NT2/D1 (cell line): ENCODE measurements around the gene TCP11L1.
"Not testable (repeated sequence)": the region's sequence is repeated elsewhere in the genome, so short reads cannot be mapped to it uniquely, and the experiment has no call there.

Experiments used
- DNase-seq: peaks from one replicate; pipeline ENCODE4 v3.0.0-alpha.2; 2011; ENCODE audit warnings: low read depth, low spot score
- H3K27me3 ChIP-seq: 2 replicates; pipeline ENCODE4 v1.6.0; 2011; ENCODE audit warnings: mild to moderate bottlenecking; ENCODE audit not compliant: insufficient read length, insufficient read depth
- H3K36me3 ChIP-seq: 2 replicates; pipeline ENCODE4 v1.6.1; 2011; ENCODE audit warnings: mild to moderate bottlenecking, low read length, mixed read lengths; ENCODE audit not compliant: insufficient read depth, insufficient read length
- H3K4me1 ChIP-seq: 2 replicates; pipeline ENCODE4 v1.5.1; 2011; ENCODE audit not compliant: insufficient read depth, insufficient read length
- H3K4me3 ChIP-seq: 2 replicates; pipeline ENCODE4 v1.5.1; 2011; ENCODE audit warnings: low read depth; ENCODE audit not compliant: insufficient read length
- H3K9ac ChIP-seq: 2 replicates; pipeline ENCODE4 v1.6.0; 2011; ENCODE audit warnings: low read depth; ENCODE audit not compliant: insufficient read length
- H3K9me3 ChIP-seq: 2 replicates; pipeline ENCODE4 v1.5.1; 2011; ENCODE audit warnings: mild to moderate bottlenecking, low read length; ENCODE audit not compliant: insufficient read depth
- SUZ12 ChIP-seq: IDR thresholded peaks from 2 replicates; pipeline ENCODE4 v1.6.1; 2011; ENCODE audit not compliant: insufficient read length, insufficient read depth; ENCODE audit errors: extremely low read depth
- YY1 ChIP-seq: IDR thresholded peaks from 2 replicates; pipeline ENCODE4 v1.6.1; 2011; ENCODE audit not compliant: insufficient read length, insufficient read depth
- ZNF274 ChIP-seq: IDR thresholded peaks from 2 replicates; pipeline ENCODE4 v1.6.1; 2011; ENCODE audit warnings: mild to moderate bottlenecking, low read depth, low read length

TCP11L1 gene

DNA sequence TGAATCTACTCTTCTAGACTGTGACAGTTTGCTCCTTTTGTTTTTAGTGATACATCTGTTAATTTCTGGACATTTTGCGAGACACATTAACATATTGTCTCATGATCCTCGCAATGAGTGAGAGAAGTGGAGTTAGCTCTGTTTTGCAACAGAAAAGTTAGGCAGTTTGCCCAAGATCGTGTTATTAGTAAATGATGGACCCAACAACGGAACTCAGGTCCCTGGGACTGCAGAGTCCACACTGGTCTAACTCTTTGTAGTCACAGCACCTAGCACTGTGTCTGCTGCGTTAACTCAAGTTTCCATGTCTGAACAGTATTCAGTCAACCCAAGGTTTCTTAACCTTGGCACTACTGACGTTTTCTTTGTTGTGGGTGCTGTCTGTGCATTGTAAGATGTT, 20.5 kb upstream of the TCP11L1 start:
- H3K9ac ChIP-seq = no peak overlapping the region
- no peaks in the 10 kb centered on the region for H3K36me3 ChIP-seq
- TF ChIP-seq SUZ12 (no peak), ZNF274 (no peak), YY1 (no peak)
- H3K27me3 ChIP-seq = peaks cover 8% of the 10 kb centered on the region
- no peaks in the 10 kb centered on the region for H3K9me3 ChIP-seq
- no peaks in the 10 kb centered on the region for H3K4me1 ChIP-seq
- DNase-seq = no peak
- H3K4me3 ChIP-seq = no peak overlapping the region

DNA sequence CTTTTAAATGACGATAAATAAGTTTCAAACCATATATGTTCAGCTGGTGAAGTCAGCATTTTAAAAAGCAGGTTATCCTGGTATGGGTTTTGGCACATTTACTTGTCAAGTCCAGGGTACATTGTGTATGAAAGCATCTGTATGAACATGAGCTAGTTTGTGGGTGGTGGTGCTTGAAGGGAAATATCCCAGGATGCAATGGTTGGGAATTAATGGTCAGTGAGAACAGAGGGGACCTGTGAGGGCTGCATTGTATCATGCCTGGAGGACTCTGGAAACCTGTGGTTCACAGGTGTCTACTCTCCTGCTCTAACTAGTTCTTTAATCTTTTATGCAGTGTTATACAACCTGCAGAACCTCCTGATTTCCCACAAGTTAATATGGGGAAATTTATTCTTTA, 17.9 kb upstream of the TCP11L1 start:
- DNase-seq = no peak
- Histone ChIP-seq H3K27me3 (peaks cover 4% of the 10 kb centered on the region), H3K4me1 (no peaks in the 10 kb centered on the region), H3K9ac (no peak overlapping the region), H3K4me3 (no peak overlapping the region), H3K9me3 (no peaks in the 10 kb centered on the region), H3K36me3 (no peaks in the 10 kb centered on the region)
- TF ChIP-seq ZNF274 (no peak), YY1 (no peak), SUZ12 (no peak)

DNA sequence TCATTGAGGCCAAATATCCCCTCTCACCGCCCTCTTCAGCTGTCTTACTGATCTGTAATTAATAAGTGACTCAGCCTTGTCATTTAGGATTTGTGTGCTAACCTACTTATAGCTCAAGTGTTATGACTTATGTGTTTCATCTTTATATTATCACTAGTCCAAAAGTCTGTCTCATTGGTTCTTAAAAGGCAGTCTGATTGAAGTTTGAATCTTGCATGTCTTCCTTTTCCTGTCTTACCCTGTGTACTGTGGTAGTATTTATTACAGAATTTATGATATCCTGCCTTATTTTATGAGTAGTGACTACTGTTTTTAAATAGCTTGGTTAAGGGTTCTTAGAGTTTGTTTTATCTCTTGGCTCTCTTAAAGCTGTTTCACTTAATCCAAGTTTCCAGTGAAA, 17.4 kb upstream of the TCP11L1 start:
- no peak for TF ChIP-seq YY1
- no peak for TF ChIP-seq ZNF274
- TF ChIP-seq SUZ12 = no peak
- H3K36me3 ChIP-seq = no peaks in the 10 kb centered on the region
- no peaks in the 10 kb centered on the region for H3K27me3 ChIP-seq
- H3K4me1 ChIP-seq = no peaks in the 10 kb centered on the region
- H3K9ac ChIP-seq = no peak overlapping the region
- H3K4me3 ChIP-seq = no peak overlapping the region
- H3K9me3 ChIP-seq = no peaks in the 10 kb centered on the region
- DNase-seq = no peak

DNA sequence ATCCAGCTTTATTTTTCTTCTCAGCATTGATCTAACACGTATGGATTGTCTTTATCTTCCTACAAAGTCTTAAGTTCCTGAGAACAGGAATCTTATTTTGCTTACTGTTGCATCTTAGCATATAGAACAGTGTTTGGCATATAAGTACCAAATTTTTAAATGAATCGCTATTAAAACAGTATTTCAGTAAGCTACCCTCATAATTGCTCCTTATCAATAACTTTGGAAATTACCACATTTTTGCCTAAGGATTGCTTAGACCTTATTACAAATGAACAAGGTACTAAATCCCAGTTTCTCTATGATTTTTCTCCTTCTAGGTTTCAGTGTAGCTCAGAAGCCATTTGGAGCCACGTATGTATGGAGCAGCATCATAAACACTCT, 14.0 kb upstream of the TCP11L1 start:
- Histone ChIP-seq H3K4me3 (no peak overlapping the region), H3K36me3 (no peaks in the 10 kb centered on the region), H3K9ac (no peak overlapping the region), H3K9me3 (no peaks in the 10 kb centered on the region), H3K4me1 (no peaks in the 10 kb centered on the region), H3K27me3 (no peaks in the 10 kb centered on the region)
- DNase-seq = no peak
- TF ChIP-seq SUZ12 (no peak), ZNF274 (no peak), YY1 (no peak)

DNA sequence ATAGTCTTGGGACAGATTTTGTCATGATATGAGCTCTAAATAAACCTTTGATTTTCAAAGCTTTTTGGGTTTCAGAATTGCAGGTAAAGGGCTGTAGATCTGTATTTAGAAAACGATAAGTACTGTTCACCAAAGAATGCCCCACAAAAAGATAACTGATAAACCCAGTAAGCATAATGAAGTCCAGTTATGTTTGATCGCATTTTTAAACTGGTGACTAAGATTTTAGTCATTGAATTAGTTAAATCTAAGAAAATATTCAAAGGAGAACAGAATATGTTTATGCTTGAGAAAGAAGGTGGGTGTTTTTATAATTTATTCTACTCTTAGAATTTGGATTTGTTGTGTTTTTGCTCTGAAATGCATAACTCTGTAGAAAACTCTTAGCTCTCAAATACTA, 12.1 kb upstream of the TCP11L1 start:
- Histone ChIP-seq H3K27me3 (no peaks in the 10 kb centered on the region), H3K4me1 (no peaks in the 10 kb centered on the region), H3K9me3 (no peaks in the 10 kb centered on the region), H3K36me3 (no peaks in the 10 kb centered on the region), H3K4me3 (no peak overlapping the region), H3K9ac (no peak overlapping the region)
- no peak for TF ChIP-seq YY1
- no peak for TF ChIP-seq SUZ12
- no peak for TF ChIP-seq ZNF274
- no peak for DNase-seq

DNA sequence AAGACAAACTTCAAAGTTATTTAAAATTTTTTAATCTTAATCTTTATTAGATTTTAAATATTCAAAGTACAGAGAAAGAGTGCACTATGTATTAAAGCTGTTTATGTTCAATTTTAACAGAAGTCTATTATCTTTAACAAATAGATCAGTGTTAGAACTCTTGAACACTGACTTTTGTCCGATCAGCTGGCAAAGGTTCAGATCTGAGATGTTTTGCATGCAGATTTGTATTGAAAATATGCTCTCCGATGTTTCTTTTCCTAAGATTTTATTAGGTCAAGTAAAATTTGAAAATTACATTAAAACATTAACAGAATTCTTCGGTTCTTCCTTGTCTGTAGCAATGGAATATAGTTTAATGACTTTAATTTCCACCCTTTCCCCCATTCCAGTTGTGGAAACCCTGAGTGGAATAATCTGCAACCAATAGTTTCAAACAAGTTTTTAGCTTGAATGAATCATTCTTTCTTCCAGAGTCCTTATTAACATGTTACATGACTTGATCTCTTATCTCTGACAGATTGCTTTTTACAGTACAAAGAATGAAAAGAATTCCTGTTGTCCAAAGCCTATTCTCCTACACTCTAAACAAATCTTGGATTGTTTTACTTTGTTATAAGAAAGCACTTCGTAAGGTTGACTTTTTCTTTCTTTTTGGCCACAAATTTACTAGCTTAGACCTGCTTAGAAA, 11.4 kb upstream of the TCP11L1 start:
- Histone ChIP-seq H3K27me3 (no peaks in the 10 kb centered on the region), H3K36me3 (no peaks in the 10 kb centered on the region), H3K9me3 (no peaks in the 10 kb centered on the region), H3K4me1 (no peaks in the 10 kb centered on the region), H3K4me3 (no peak overlapping the region), H3K9ac (no peak overlapping the region)
- no peak for DNase-seq
- no peak for TF ChIP-seq SUZ12
- TF ChIP-seq YY1 = no peak
- no peak for TF ChIP-seq ZNF274

DNA sequence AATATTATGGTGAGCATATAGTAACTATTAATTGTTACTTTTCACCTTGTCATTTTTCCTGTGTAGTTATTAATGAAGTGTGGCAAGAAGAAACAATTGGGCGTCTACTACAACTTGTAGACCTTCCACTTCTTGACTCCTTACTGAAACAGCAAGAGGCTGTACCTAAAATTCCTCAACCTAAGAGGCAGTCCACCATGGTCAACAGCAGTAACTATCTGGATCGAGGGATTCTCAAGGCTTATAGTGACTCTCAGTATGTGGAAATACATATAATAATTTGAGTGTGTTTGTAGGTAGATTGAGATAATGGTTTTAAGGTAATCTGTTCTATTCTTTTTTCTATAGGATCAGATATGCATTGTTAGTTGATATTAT, 10.8 kb upstream of the TCP11L1 start:
- H3K4me1 ChIP-seq = no peaks in the 10 kb centered on the region
- H3K9ac ChIP-seq = no peak overlapping the region
- no peaks in the 10 kb centered on the region for H3K36me3 ChIP-seq
- no peaks in the 10 kb centered on the region for H3K9me3 ChIP-seq
- no peak overlapping the region for H3K4me3 ChIP-seq
- no peak for DNase-seq
- TF ChIP-seq YY1 (no peak), ZNF274 (no peak)
- H3K27me3 ChIP-seq = no peaks in the 10 kb centered on the region

DNA sequence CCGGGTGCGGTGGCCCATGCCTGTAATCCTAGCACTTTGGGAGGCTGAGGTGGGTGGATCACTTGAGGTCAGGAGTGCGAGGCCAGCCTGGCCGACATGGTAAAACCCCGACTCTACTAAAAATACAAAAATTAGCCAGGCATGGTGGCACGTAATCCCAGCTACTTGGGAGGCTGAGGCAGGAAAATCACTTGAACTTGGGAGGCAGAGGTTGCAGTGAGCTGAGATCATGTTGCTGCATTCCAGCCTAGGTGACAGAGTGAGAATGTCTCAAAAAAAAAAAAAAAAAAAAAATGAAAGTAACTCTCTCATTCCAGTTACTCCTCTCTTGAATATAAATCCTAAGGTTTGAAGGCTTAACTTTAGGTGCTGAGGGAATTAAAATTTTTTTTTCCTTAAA, 10.2 kb upstream of the TCP11L1 start:
- not testable (repeated sequence) for H3K4me3 ChIP-seq, H3K36me3 ChIP-seq, H3K9ac ChIP-seq, DNase-seq, H3K27me3 ChIP-seq, H3K9me3 ChIP-seq, H3K4me1 ChIP-seq
